Measurements from ENCODE around the gene OR11G2.
"Not testable (repeated sequence)": the region's sequence is repeated elsewhere in the genome, so short reads cannot be mapped to it uniquely, and the experiment has no call there.

The OR11G2 gene

GRCh38 chr14:20190596-20190995 is at the start of gene OR11G2:
Gene OR11G2 (plus strand): TSS chr14:20190896. CDS start chr14:20197438, 6,542 bp downstream.
- FAIRE-seq, result no peak

- FAIRE-seq, result no peak
Observed at GRCh38 chr14:20143911-20144310, 46.8 kb upstream of the OR11G2 start.

- no peak for FAIRE-seq
Observed at GRCh38 chr14:20144820-20145219, 45.9 kb upstream of the OR11G2 start.

GRCh38 chr14:20164462-20164861 is 26.2 kb upstream of the OR11G2 start:
- FAIRE-seq, result peak; percentile 58

GRCh38 chr14:20167091-20167490 is 23.6 kb upstream of the OR11G2 start:
- FAIRE-seq, result no peak

GRCh38 chr14:20169852-20170251 is 20.8 kb upstream of the OR11G2 start:
- FAIRE-seq, result not testable (repeated sequence)

- not testable (repeated sequence) for FAIRE-seq
Observed at GRCh38 chr14:20174205-20174604, 16.5 kb upstream of the OR11G2 start.

GRCh38 chr14:20176330-20176729 is 14.4 kb upstream of the OR11G2 start:
- FAIRE-seq, result no peak

- FAIRE-seq, result no peak
Observed at GRCh38 chr14:20177433-20177974, 13.2 kb upstream of the OR11G2 start.

- FAIRE-seq, result no peak
Observed at GRCh38 chr14:20179218-20179617, 11.5 kb upstream of the OR11G2 start.

GRCh38 chr14:20179880-20180279 is 10.8 kb upstream of the OR11G2 start:
- no peak for FAIRE-seq

- FAIRE-seq, result no peak
Observed at GRCh38 chr14:20180486-20180885, 10.2 kb upstream of the OR11G2 start.

- no peak for FAIRE-seq
Observed at GRCh38 chr14:20184181-20184580, 6.5 kb upstream of the OR11G2 start.

- FAIRE-seq, result no peak
Observed at GRCh38 chr14:20191396-20191795, 700 bp downstream of the OR11G2 start.

- no peak for FAIRE-seq
Observed at GRCh38 chr14:20194101-20194500, 3.4 kb downstream of the OR11G2 start.

- not testable (repeated sequence) for FAIRE-seq
Observed at GRCh38 chr14:20195170-20195569, 4.5 kb downstream of the OR11G2 start.

GRCh38 chr14:20195911-20196310 is 5.2 kb downstream of the OR11G2 start:
- no peak for FAIRE-seq

GRCh38 chr14:20197459-20197858 is 6.8 kb downstream of the OR11G2 start:
- FAIRE-seq, result no peak

GRCh38 chr14:20198991-20199390 is 8.3 kb downstream of the OR11G2 start:
- FAIRE-seq, result no peak

- FAIRE-seq, result no peak
Observed at GRCh38 chr14:20204721-20205120, 14.0 kb downstream of the OR11G2 start.

- FAIRE-seq, result no peak
Observed at GRCh38 chr14:20209595-20209994, 18.9 kb downstream of the OR11G2 start.

GRCh38 chr14:20212406-20212805 is 21.7 kb downstream of the OR11G2 start:
- FAIRE-seq, result not testable (repeated sequence)

- no peak for FAIRE-seq
Observed at GRCh38 chr14:20215196-20215595, 24.5 kb downstream of the OR11G2 start.

- no peak for FAIRE-seq
Observed at GRCh38 chr14:20219033-20219432, 28.3 kb downstream of the OR11G2 start.

- no peak for FAIRE-seq
Observed at GRCh38 chr14:20223410-20223809, 32.7 kb downstream of the OR11G2 start, which contains the start of gene OR11H6. Gene OR11H6 (plus strand): TSS chr14:20223710. CDS start chr14:20223710, 0 bp downstream.
